ENCODE measurements around the gene FERMT2. TPM values are rescaled to one million over a fixed set of nuclear protein-coding genes. Genes with fewer than 3 reads are reported as not detected.

Gene FERMT2
- total RNA-seq, 1 donor from 2014 or later: 86.0 TPM

- Histone ChIP-seq H3K4me3 (no peak overlapping the region), H3K9me3 (no peaks in the 10 kb centered on the region), H3K27me3 (ENCODE audit: low read depth) (no peaks in the 10 kb centered on the region), H3K27ac (no peak overlapping the region), H3K36me3 (no peaks in the 10 kb centered on the region), H3K4me1 (peaks cover 50% of the 10 kb centered on the region)
- ATAC-seq (no peak), DNase-seq (no peak)
- TF ChIP-seq CTCF (IDR thresholded peaks at IDR 0.05): no peak
- intact Hi-C loops (cut with DNase I): no loop called here
Observed at GRCh38 chr14:52934762-52935161, 16.1 kb downstream of the FERMT2 start.

GRCh38 chr14:52929192-52929807 is 21.6 kb downstream of the FERMT2 start:
- DNase-seq: no peak
- H3K9me3 ChIP-seq: no peaks in the 10 kb centered on the region
- no peak overlapping the region for H3K4me3 ChIP-seq
- H3K27ac ChIP-seq: no peak overlapping the region
- no peaks in the 10 kb centered on the region for H3K36me3 ChIP-seq
- no peaks in the 10 kb centered on the region for H3K27me3 ChIP-seq (ENCODE audit: low read depth)
- no peak for ATAC-seq
- intact Hi-C loops (cut with DNase I): no loop called here
- H3K4me1 ChIP-seq: peaks cover 47% of the 10 kb centered on the region
- no peak for TF ChIP-seq CTCF (IDR thresholded peaks at IDR 0.05)

GRCh38 chr14:52926953-52927352 is 23.9 kb downstream of the FERMT2 start:
- DNase-seq (no peak), ATAC-seq (peak in 1 of 2 donors; percentile 42)
- Histone ChIP-seq H3K27ac (no peak overlapping the region), H3K9me3 (no peaks in the 10 kb centered on the region), H3K4me1 (peaks cover 58% of the 10 kb centered on the region), H3K27me3 (ENCODE audit: low read depth) (no peaks in the 10 kb centered on the region), H3K36me3 (no peaks in the 10 kb centered on the region), H3K4me3 (no peak overlapping the region)
- TF ChIP-seq CTCF (IDR thresholded peaks at IDR 0.05): no peak
- intact Hi-C loops (cut with DNase I): no loop called here

GRCh38 chr14:52923902-52924575 is 26.8 kb downstream of the FERMT2 start:
- H3K36me3 ChIP-seq: no peaks in the 10 kb centered on the region
- H3K9me3 ChIP-seq: no peaks in the 10 kb centered on the region
- no peak overlapping the region for H3K27ac ChIP-seq
- DNase-seq (no peak), ATAC-seq (no peak)
- no peak overlapping the region for H3K4me3 ChIP-seq
- intact Hi-C loops (cut with DNase I): no loop called here
- TF ChIP-seq CTCF (IDR thresholded peaks at IDR 0.05): no peak
- no peaks in the 10 kb centered on the region for H3K27me3 ChIP-seq (ENCODE audit: low read depth)
- peaks cover 78% of the 10 kb centered on the region for H3K4me1 ChIP-seq

- Histone ChIP-seq H3K27me3 (ENCODE audit: low read depth) (no peaks in the 10 kb centered on the region), H3K4me3 (no peak overlapping the region), H3K4me1 (peaks cover 83% of the 10 kb centered on the region), H3K9me3 (no peaks in the 10 kb centered on the region), H3K27ac (no peak overlapping the region), H3K36me3 (no peaks in the 10 kb centered on the region)
- no peak for ATAC-seq
- intact Hi-C loops (cut with DNase I): no loop called here
- DNase-seq: no peak
- no peak for TF ChIP-seq CTCF (IDR thresholded peaks at IDR 0.05)
Observed at GRCh38 chr14:52922656-52923055, 28.2 kb downstream of the FERMT2 start.
